ENCODE data around the gene PPP2R3B.

GRCh38 chrX:362937-363620, 23.6 kb downstream of the PPP2R3B start:
- no peak for TF ChIP-seq CTCF (IDR thresholded peaks at IDR 0.05)
- no peak for TF ChIP-seq POLR2A (IDR thresholded peaks at IDR 0.05)
